Measurements from ENCODE around the gene SOWAHA. TPM values are rescaled to one million over a fixed set of nuclear protein-coding genes. Genes with fewer than 3 reads are reported as not detected.

SOWAHA gene
- total RNA-seq, 1 donor from 2014 or later = 0.21 TPM

DNA sequence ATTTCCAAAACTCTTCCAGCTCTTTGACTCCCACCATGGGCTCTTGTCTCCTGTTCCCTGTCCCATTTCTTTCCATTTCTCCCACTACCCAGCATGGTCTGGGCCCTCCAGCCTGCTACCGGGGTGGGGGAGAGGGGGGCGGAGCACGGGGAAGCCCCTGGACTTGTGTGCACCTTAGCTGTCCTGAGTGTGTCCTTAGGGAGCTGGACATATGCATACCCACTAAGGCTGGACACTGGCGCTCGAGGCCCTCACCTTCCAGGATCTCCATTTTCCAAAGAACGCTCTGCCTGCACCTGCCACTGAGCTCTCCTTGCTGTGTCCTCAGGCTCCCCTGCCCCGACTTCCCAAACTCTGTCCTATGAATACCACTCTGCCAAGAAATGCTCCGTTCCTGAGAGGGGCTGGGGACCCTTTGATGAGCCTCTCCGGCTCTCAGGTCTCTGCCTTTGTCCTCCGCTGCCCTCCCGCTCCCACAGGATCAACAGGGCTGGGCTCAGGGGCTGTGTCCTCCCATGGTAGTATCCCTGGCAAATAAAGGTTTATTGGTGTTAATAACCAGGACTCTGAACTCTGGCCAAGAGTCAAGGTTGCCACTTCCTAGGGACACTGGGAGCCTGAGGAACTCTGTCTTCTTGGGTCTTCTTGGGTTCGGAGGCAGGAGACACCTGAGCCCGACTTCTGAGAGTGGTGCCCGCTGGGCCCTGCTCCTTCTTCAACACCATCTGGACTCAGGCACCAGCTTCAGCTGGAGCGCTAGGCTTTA is 18.2 kb downstream of the SOWAHA start:
- Histone ChIP-seq H3K36me3 (ENCODE audit: control insufficient read depth, insufficient read depth, low read length) (no peaks in the 10 kb centered on the region), H3K4me3 (ENCODE audit: low read depth, low read length) (no peak overlapping the region), H3K27me3 (ENCODE audit: control insufficient read depth, insufficient read depth, low read length) (no peaks in the 10 kb centered on the region)
- TF ChIP-seq CTCF (IDR thresholded peaks at IDR 0.05; ENCODE audit: insufficient read depth, low read length, poor library complexity, severe bottlenecking) = no peak
- no peak for DNase-seq (ENCODE audit: low read depth)

GRCh38 chr5:132832612-132833011 is 19.5 kb downstream of the SOWAHA start:
- H3K4me3 ChIP-seq (ENCODE audit: low read depth, low read length) = no peak overlapping the region
- no peak for TF ChIP-seq CTCF (IDR thresholded peaks at IDR 0.05; ENCODE audit: insufficient read depth, low read length, poor library complexity, severe bottlenecking)
- H3K36me3 ChIP-seq (ENCODE audit: control insufficient read depth, insufficient read depth, low read length) = no peaks in the 10 kb centered on the region
- no peaks in the 10 kb centered on the region for H3K27me3 ChIP-seq (ENCODE audit: control insufficient read depth, insufficient read depth, low read length)
- DNase-seq (ENCODE audit: low read depth) = no peak

GRCh38 chr5:132834057-132834456 is 21.0 kb downstream of the SOWAHA start:
- Histone ChIP-seq H3K36me3 (ENCODE audit: control insufficient read depth, insufficient read depth, low read length) (no peaks in the 10 kb centered on the region), H3K27me3 (ENCODE audit: control insufficient read depth, insufficient read depth, low read length) (no peaks in the 10 kb centered on the region), H3K4me3 (ENCODE audit: low read depth, low read length) (no peak overlapping the region)
- TF ChIP-seq CTCF (IDR thresholded peaks at IDR 0.05; ENCODE audit: insufficient read depth, low read length, poor library complexity, severe bottlenecking) = no peak
- no peak for DNase-seq (ENCODE audit: low read depth)

- no peak for TF ChIP-seq CTCF (IDR thresholded peaks at IDR 0.05; ENCODE audit: insufficient read depth, low read length, poor library complexity, severe bottlenecking)
- Histone ChIP-seq H3K36me3 (ENCODE audit: control insufficient read depth, insufficient read depth, low read length) (no peaks in the 10 kb centered on the region), H3K4me3 (ENCODE audit: low read depth, low read length) (no peak overlapping the region), H3K27me3 (ENCODE audit: control insufficient read depth, insufficient read depth, low read length) (no peaks in the 10 kb centered on the region)
- no peak for DNase-seq (ENCODE audit: low read depth)
Measured at GRCh38 chr5:132836852-132837251, 23.8 kb downstream of the SOWAHA start.

DNA sequence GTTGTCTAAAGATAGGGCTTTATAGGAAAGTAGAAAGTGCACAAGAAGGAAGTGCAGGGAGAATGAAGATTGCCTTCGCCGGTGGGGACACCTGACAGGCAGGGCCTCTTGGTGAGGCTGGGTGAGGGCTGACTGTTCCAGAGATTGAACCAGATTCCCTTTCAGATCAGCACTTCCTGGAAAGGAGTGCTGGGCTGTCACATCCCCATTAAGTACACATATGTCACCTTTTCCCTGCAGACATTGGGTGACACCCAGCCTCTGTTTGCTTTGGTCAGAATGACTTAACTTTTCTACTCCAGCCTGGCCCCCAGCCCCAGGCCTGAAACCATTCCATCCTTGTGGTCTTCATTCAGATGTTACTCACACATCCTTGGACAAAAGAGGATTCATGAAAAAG is 24.8 kb downstream of the SOWAHA start:
- no peak overlapping the region for H3K4me3 ChIP-seq (ENCODE audit: low read depth, low read length)
- TF ChIP-seq CTCF (IDR thresholded peaks at IDR 0.05; ENCODE audit: insufficient read depth, low read length, poor library complexity, severe bottlenecking) = no peak
- no peak for DNase-seq (ENCODE audit: low read depth)
- H3K27me3 ChIP-seq (ENCODE audit: control insufficient read depth, insufficient read depth, low read length) = no peaks in the 10 kb centered on the region
- H3K36me3 ChIP-seq (ENCODE audit: control insufficient read depth, insufficient read depth, low read length) = no peaks in the 10 kb centered on the region

Measured in kidney epithelial cell (primary cell).